GM13976 (cell line): Measurements from ENCODE around the gene ARHGAP9.
"Not testable (repeated sequence)": the region's sequence is repeated elsewhere in the genome, so short reads cannot be mapped to it uniquely, and the experiment has no call there.

Experiments used
- DNase-seq: peaks from one replicate; pipeline ENCODE4 v3.0.0; 2012; ENCODE audit warnings: low spot score
- CTCF ChIP-seq: IDR thresholded peaks from 2 replicates; pipeline ENCODE4 v1.5.1; 2012; ENCODE audit warnings: borderline replicate concordance, mild to moderate bottlenecking; ENCODE audit not compliant: insufficient read depth; ENCODE audit errors: extremely low read depth, missing control alignments, control extremely low read depth
- in situ Hi-C: fragments of 300-500 bp; cut with MboI; formaldehyde crosslinking; loops from one replicate; pipeline ENCODE4 v1.12.0; 2022; ENCODE audit warnings: low sequenced_read_pairs, mixed read lengths, inconsistent platforms; ENCODE audit not compliant: unreplicated experiment

The ARHGAP9 gene

GRCh38 chr12:57512665-57513064 is 33.0 kb upstream of the ARHGAP9 start:
- DNase-seq, result no peak
- TF ChIP-seq CTCF, result no peak
- in situ Hi-C loops, result no loop called here

GRCh38 chr12:57511588-57512325 is 32.1 kb upstream of the ARHGAP9 start:
- DNase-seq, result no peak
- in situ Hi-C loops, result no loop called here
- no peak for TF ChIP-seq CTCF

GRCh38 chr12:57511161-57511560 is 31.5 kb upstream of the ARHGAP9 start:
- no peak for DNase-seq
- no peak for TF ChIP-seq CTCF
- in situ Hi-C loops, result no loop called here

GRCh38 chr12:57507796-57508195 is 28.1 kb upstream of the ARHGAP9 start:
- DNase-seq, in situ Hi-C loops: not testable (repeated sequence)

- DNase-seq, in situ Hi-C loops: not testable (repeated sequence)
Observed at GRCh38 chr12:57506541-57506940, 26.9 kb upstream of the ARHGAP9 start.

GRCh38 chr12:57502311-57502969 is 22.8 kb upstream of the ARHGAP9 start:
- in situ Hi-C loops, result not testable (repeated sequence)

GRCh38 chr12:57500213-57500612 is 20.5 kb upstream of the ARHGAP9 start:
- no peak for DNase-seq
- in situ Hi-C loops, result no loop called here
- TF ChIP-seq CTCF, result no peak

More at GRCh38 chr12:57502311-57502969, 22.8 kb upstream of the ARHGAP9 start:
- DNase-seq, result not testable (repeated sequence)

GRCh38 chr12:57498571-57498970 is 18.9 kb upstream of the ARHGAP9 start:
- no peak for TF ChIP-seq CTCF
- DNase-seq, result no peak
- in situ Hi-C loops, result no loop called here
